HG03558 (cell line): ENCODE measurements around the gene VCX3A.
"Not testable (repeated sequence)": the region's sequence is repeated elsewhere in the genome, so short reads cannot be mapped to it uniquely, and the experiment has no call there.

Experiments
- ATAC-seq: cut with Tn5 transposase; IDR thresholded peaks from one replicate; pipeline ENCODE4 v1.9.1; 2021; ENCODE audit warnings: moderate number of reproducible peaks; ENCODE audit not compliant: unreplicated experiment; ENCODE audit errors: extremely low read depth

The VCX3A gene

GRCh38 chrX:6535018-6535417 lies at the start of gene VCX3A:
Gene VCX3A, minus strand, starts transcription at chrX:6535118. Its CDS starts 621 bp downstream, at chrX:6534497.
- ATAC-seq: not testable (repeated sequence)

- no peak for ATAC-seq
Measured at GRCh38 chrX:6574762-6575161, 39.8 kb upstream of the VCX3A start.

- no peak for ATAC-seq
Measured at GRCh38 chrX:6568031-6568430, 33.1 kb upstream of the VCX3A start.

GRCh38 chrX:6558979-6559378 lies 24.1 kb upstream of the VCX3A start:
- no peak for ATAC-seq

- ATAC-seq: no peak
Measured at GRCh38 chrX:6557690-6558089, 22.8 kb upstream of the VCX3A start.

GRCh38 chrX:6550999-6551398 lies 16.1 kb upstream of the VCX3A start:
- no peak for ATAC-seq

- ATAC-seq: no peak
Measured at GRCh38 chrX:6545712-6546111, 10.8 kb upstream of the VCX3A start.

- no peak for ATAC-seq
Measured at GRCh38 chrX:6526564-6527136, 8.3 kb downstream of the VCX3A start.

GRCh38 chrX:6517376-6517775 lies 17.5 kb downstream of the VCX3A start:
- ATAC-seq: no peak

GRCh38 chrX:6506444-6506843 lies 28.5 kb downstream of the VCX3A start:
- ATAC-seq: no peak

- ATAC-seq: no peak
Measured at GRCh38 chrX:6505960-6506359, 29.0 kb downstream of the VCX3A start.

- no peak for ATAC-seq
Measured at GRCh38 chrX:6500719-6501118, 34.2 kb downstream of the VCX3A start.

- no peak for ATAC-seq
Measured at GRCh38 chrX:6498324-6498723, 36.6 kb downstream of the VCX3A start.
